Neuronal stem cell (in vitro differentiated cells): ENCODE data around the gene MRM1.

ENCODE experiments used
- DNase-seq: peaks from one replicate; pipeline ENCODE4 v3.0.0-alpha.2; 2013; ENCODE audit warnings: low spot score
- H2AFZ ChIP-seq: one replicate; pipeline ENCODE4 v1.6.1; 2013; ENCODE audit warnings: mild to moderate bottlenecking, low read length, inconsistent platforms
- H2AK5ac ChIP-seq: 2 replicates; pipeline ENCODE4 v1.6.1; 2013; ENCODE audit warnings: low read depth, mild to moderate bottlenecking, inconsistent platforms, low read length, moderate library complexity, mixed read lengths
- H2BK120ac ChIP-seq: 2 replicates; pipeline ENCODE4 v1.6.1; 2013; ENCODE audit warnings: low read depth, mild to moderate bottlenecking, inconsistent platforms, low read length, moderate library complexity, mixed read lengths
- H2BK12ac ChIP-seq: one replicate; pipeline ENCODE4 v1.6.1; 2013; ENCODE audit warnings: low read length, inconsistent platforms
- H2BK15ac ChIP-seq: 2 replicates; pipeline ENCODE4 v1.6.1; 2013; ENCODE audit warnings: mild to moderate bottlenecking, low read length, inconsistent platforms, mixed read lengths
- H2BK5ac ChIP-seq: one replicate; pipeline ENCODE4 v1.6.1; 2013; ENCODE audit warnings: inconsistent platforms, mild to moderate bottlenecking, low read length, moderate library complexity
- H3K14ac ChIP-seq: one replicate; pipeline ENCODE4 v1.6.1; 2013; ENCODE audit warnings: low read length, inconsistent platforms
- H3K18ac ChIP-seq: 2 replicates; pipeline ENCODE4 v1.6.1; 2013; ENCODE audit warnings: low read length, inconsistent platforms
- H3K23ac ChIP-seq: 2 replicates; pipeline ENCODE4 v1.6.1; 2013; ENCODE audit warnings: low read depth, mild to moderate bottlenecking, mixed read lengths, low read length, inconsistent platforms; ENCODE audit not compliant: poor library complexity
- H3K27ac ChIP-seq: replicated peaks from 3 replicates; pipeline ENCODE4 v1.5.1; 2013; ENCODE audit warnings: low read length, inconsistent platforms
- H3K27me3 ChIP-seq, 3 experiments: 2 replicates each; pipeline ENCODE4 v1.6.1; 2013; ENCODE audit warnings: low read length in 3 of 3, mild to moderate bottlenecking in 2 of 3, inconsistent platforms in 1 of 3, low read depth in 1 of 3, mixed read lengths in 1 of 3, moderate library complexity in 1 of 3; ENCODE audit not compliant: control insufficient read depth in 3 of 3, insufficient read depth in 3 of 3
- H3K36me3 ChIP-seq, 2 donors: replicated peaks in 1 of 2; 2 replicates each; pipeline ENCODE4 v1.6.1; 2013; ENCODE audit warnings: low read length in 2 of 2; ENCODE audit not compliant: control insufficient read depth in 2 of 2, insufficient read depth in 2 of 2
- H3K4ac ChIP-seq: 2 replicates; pipeline ENCODE4 v1.6.1; 2013; ENCODE audit warnings: inconsistent platforms, mild to moderate bottlenecking, low read length, moderate library complexity
- H3K4me1 ChIP-seq, 2 donors: 1 replicate in 1 of 2; 2 replicates in 1 of 2; pipeline ENCODE4 v1.6.1; 2013; ENCODE audit warnings: low read length in 2 of 2, low read depth in 1 of 2; ENCODE audit not compliant: control insufficient read depth in 2 of 2, insufficient read depth in 1 of 2
- H3K4me2 ChIP-seq: one replicate; pipeline ENCODE4 v1.6.1; 2013; ENCODE audit warnings: mild to moderate bottlenecking, low read length, inconsistent platforms; ENCODE audit not compliant: insufficient read depth, poor library complexity, severe bottlenecking
- H3K4me3 ChIP-seq, 2 donors: 2 replicates each; pipeline ENCODE4 v1.5.1; 2013; ENCODE audit warnings: low read length in 2 of 2, mild to moderate bottlenecking in 2 of 2, inconsistent platforms in 1 of 2, moderate library complexity in 1 of 2
- H3K79me1 ChIP-seq: one replicate; pipeline ENCODE4 v1.6.1; 2013; ENCODE audit warnings: low read depth, mild to moderate bottlenecking, inconsistent platforms, low read length, moderate library complexity
- H3K9ac ChIP-seq: one replicate; pipeline ENCODE4 v1.6.1; 2013; ENCODE audit warnings: mild to moderate bottlenecking, low read depth, low read length, inconsistent platforms; ENCODE audit not compliant: poor library complexity
- H3K9me3 ChIP-seq, 2 donors: replicated peaks in 1 of 2; 2 replicates each; pipeline versions ENCODE3 to v1.6.1; 2013; ENCODE audit warnings: low read length in 2 of 2, mild to moderate bottlenecking in 2 of 2, inconsistent platforms in 1 of 2, low read depth in 1 of 2, mixed read lengths in 1 of 2, moderate library complexity in 1 of 2; ENCODE audit not compliant: control insufficient read depth in 2 of 2, insufficient read depth in 1 of 2
- H4K8ac ChIP-seq: one replicate; pipeline ENCODE4 v1.6.1; 2013; ENCODE audit warnings: low read depth, mild to moderate bottlenecking, inconsistent platforms, low read length, moderate library complexity
- H4K91ac ChIP-seq: one replicate; pipeline ENCODE4 v1.6.1; 2013; ENCODE audit warnings: low read length, low read depth, mild to moderate bottlenecking, inconsistent platforms; ENCODE audit not compliant: poor library complexity
- WGBS, 2 donors: extraction: QIAGEN DNeasy Blood & Tissue Kit; methylation state at CpG; one replicate each; pipeline ENCODE4 v1.1.7; 2013; ENCODE audit warnings: missing lambda C conversion rate in 2 of 2, mixed read lengths in 1 of 2; ENCODE audit not compliant: insufficient read length in 2 of 2, insufficient replicate concordance in 1 of 2; ENCODE audit errors: extremely low coverage in 2 of 2; 5-methylcytosine and 5-hydroxymethylcytosine counted together

Gene MRM1

DNA sequence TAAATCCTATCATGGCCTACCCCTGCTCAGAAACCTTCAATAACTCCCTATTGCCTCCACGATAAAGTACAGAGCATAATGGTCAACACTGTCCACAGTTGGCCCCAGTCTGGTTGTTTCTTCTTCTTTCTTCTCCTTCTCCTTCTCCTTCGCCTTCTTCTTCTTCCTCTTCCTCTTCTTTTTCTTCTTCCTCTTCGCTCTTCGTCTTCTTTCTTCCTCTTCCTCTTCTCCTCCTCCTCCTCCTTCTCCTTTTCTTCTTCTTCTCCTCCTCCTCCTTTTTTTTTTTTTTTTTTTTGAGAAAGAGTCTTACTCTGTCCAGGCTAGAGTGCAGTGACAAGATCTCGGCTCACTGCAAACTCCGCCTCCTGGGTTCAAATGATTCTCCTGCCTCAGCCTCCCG, 23.8 kb downstream of the MRM1 start:
- Histone ChIP-seq H3K18ac (no peak overlapping the region), H3K4me2 (no peak overlapping the region), H3K36me3 (no peaks in the 10 kb centered on the region), H3K4me3 (no peak overlapping the region), H3K4ac (no peak overlapping the region), H3K9ac (no peak overlapping the region), H4K91ac (no peak overlapping the region), H2BK15ac (no peak overlapping the region), H2BK12ac (no peak overlapping the region), H3K4me1 (peaks cover 11 to 13% of the 10 kb centered on the region in 2 donors), H2BK5ac (no peak overlapping the region), H3K27ac (no peak overlapping the region), H2BK120ac (no peak overlapping the region), H4K8ac (no peak overlapping the region), H3K14ac (no peak overlapping the region), H3K9me3 (no peaks in the 10 kb centered on the region), H3K23ac (no peak overlapping the region), H2AK5ac (no peak overlapping the region), H2AFZ (no peak overlapping the region), H3K27me3 (peaks cover 0 to 16% (median 0%) of the 10 kb centered on the region in 3 experiments), H3K79me1 (no peaks in the 10 kb centered on the region)
- 100% methylated on average over 3 of the region's 7 CpGs for WGBS, 2 donors
- no peak for DNase-seq

DNA sequence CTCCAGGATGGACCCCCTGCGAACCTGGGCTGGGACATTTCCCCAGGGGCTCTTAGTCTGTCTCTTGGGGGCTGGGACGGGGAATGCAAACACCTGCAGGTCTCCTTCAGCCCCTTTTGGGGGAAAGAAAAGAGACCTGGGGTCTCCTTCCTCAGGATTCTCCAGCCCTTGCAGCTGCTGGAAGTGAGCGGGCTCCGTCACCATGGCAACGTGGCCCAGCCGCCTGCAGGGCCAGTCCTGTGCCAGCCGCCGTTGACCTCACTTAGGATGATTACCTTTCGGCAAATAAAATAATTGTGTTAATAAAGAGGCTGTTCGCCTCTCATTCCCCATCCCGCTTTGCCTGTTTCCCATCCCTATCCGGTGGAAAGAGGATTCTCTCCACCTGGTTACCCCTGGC, 25.7 kb downstream of the MRM1 start:
- Histone ChIP-seq H2BK15ac (no peak overlapping the region), H2AK5ac (no peak overlapping the region), H3K27me3 (peaks cover 0 to 27% (median under 1%) of the 10 kb centered on the region in 3 experiments), H3K23ac (no peak overlapping the region), H2BK12ac (no peak overlapping the region), H3K4me3 (no peak overlapping the region), H3K27ac (no peak overlapping the region), H3K9me3 (no peaks in the 10 kb centered on the region), H2BK120ac (no peak overlapping the region), H4K8ac (no peak overlapping the region), H3K18ac (no peak overlapping the region), H3K9ac (no peak overlapping the region), H3K14ac (no peak overlapping the region), H3K4ac (no peak overlapping the region), H2BK5ac (no peak overlapping the region), H3K79me1 (no peaks in the 10 kb centered on the region), H4K91ac (no peak overlapping the region), H3K36me3 (no peaks in the 10 kb centered on the region), H2AFZ (no peak overlapping the region), H3K4me2 (no peak overlapping the region), H3K4me1 (peaks cover 16 to 17% of the 10 kb centered on the region in 2 donors)
- WGBS, 2 donors = no CpG with 5 or more reads among the region's 12 CpGs
- no peak for DNase-seq

DNA sequence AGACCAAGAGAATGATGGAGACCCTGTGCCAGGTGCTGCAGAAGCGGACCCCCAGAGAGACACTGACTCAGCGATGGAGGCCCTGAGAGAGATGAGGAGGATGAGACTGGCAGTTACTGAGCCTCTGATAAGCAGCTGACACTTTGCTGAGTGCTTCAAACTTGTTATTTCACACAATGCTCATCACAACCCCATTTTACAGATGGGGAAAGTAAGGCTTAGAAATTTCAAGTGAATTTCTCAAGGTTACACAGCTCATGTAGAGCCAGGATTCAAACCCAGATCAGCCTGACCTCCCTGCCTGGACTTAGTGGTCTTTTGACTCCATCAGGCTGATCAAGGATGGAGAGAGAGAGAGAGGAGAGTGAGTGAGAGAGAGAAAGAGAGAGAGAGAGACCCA, 27.2 kb downstream of the MRM1 start:
- Histone ChIP-seq H3K79me1 (no peaks in the 10 kb centered on the region), H3K4ac (no peak overlapping the region), H3K9me3 (no peaks in the 10 kb centered on the region), H4K8ac (no peak overlapping the region), H3K9ac (no peak overlapping the region), H2BK15ac (peak overlapping the region; percentile 17), H2BK5ac (no peak overlapping the region), H2BK12ac (no peak overlapping the region), H2BK120ac (no peak overlapping the region), H2AK5ac (no peak overlapping the region), H3K4me2 (no peak overlapping the region), H3K4me1 (peaks cover 16 to 29% of the 10 kb centered on the region in 2 donors), H3K36me3 (no peaks in the 10 kb centered on the region), H3K23ac (no peak overlapping the region), H2AFZ (no peak overlapping the region), H4K91ac (no peak overlapping the region), H3K14ac (no peak overlapping the region), H3K27ac (no peak overlapping the region), H3K18ac (no peak overlapping the region), H3K27me3 (peaks cover 0 to 41% (median 3%) of the 10 kb centered on the region in 3 experiments), H3K4me3 (no peak overlapping the region)
- DNase-seq = no peak
- no CpG with 5 or more reads among the region's 2 CpGs for WGBS, 2 donors

DNA sequence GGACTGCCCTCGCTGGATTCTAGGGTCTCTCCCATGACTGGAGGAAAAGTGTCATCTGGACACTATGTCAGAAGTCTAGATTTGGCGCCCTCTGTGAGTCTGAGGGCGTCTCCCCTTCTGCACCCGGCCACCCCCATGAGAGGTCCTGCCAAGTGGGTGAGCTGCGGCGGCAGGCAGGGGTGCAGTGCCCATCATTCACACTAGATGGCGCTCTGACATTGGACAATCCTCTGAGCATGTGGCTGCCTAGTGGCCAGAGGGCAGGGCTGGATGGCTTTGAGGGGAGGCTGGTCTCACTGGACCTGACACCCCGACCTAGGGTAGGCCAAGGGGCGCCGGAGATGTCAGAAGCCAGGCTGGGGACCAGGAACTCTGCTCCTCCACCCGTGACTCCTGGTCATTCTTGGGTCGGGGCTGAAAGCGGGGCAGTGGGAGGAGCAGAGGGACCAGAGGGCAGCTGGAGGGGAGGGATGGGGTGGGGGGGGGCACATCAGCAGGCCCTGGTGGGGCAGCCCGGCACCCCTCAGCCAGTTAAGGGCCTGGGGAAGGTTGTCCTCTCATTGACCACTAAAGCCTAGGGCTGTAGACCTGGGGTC, 28.0 kb downstream of the MRM1 start:
- Histone ChIP-seq H3K27me3 (peaks cover 0 to 49% (median 3%) of the 10 kb centered on the region in 3 experiments), H2BK120ac (no peak overlapping the region), H2BK5ac (no peak overlapping the region), H3K23ac (no peak overlapping the region), H3K14ac (no peak overlapping the region), H2AFZ (no peak overlapping the region), H3K9me3 (no peaks in the 10 kb centered on the region), H3K27ac (no peak overlapping the region), H3K9ac (no peak overlapping the region), H2BK12ac (no peak overlapping the region), H3K36me3 (no peaks in the 10 kb centered on the region), H3K18ac (peak overlapping the region; percentile 6), H4K8ac (no peak overlapping the region), H2AK5ac (peak overlapping the region; percentile 77), H3K4me2 (no peak overlapping the region), H3K4me3 (no peak overlapping the region), H3K4me1 (peaks cover 16 to 29% of the 10 kb centered on the region in 2 donors), H3K79me1 (no peaks in the 10 kb centered on the region), H3K4ac (no peak overlapping the region), H2BK15ac (peak overlapping the region; percentile 19), H4K91ac (no peak overlapping the region)
- peak; percentile 78 for DNase-seq
- no CpG with 5 or more reads among the region's 14 CpGs for WGBS, 2 donors
